ENCODE results near the gene LSS. TPM values are rescaled to one million over a fixed set of nuclear protein-coding genes. Genes with fewer than 3 reads are reported as not detected.

Gene LSS
- total and polyA plus RNA-seq, 2 of the 4 experiments (the other 2 are of a cell fraction) = 43.4 to 58.1 TPM

- H3K56ac ChIP-seq (ENCODE audit: extremely low read depth, insufficient read depth, low read length) = no peak overlapping the region
- peak overlapping the region; percentile 12; the same call in 1 of the 2 replicates for H2AK5ac ChIP-seq (ENCODE audit: low read depth, low read length)
- no peaks in the 10 kb centered on the region for H3K27me3 ChIP-seq (ENCODE audit: control insufficient read depth, insufficient read depth, low read length)
- H4K91ac ChIP-seq (ENCODE audit: insufficient read depth, low read depth, low read length) = no peak overlapping the region
- no peak overlapping the region for H3K4ac ChIP-seq (ENCODE audit: low read depth, low read length)
- H3K9me3 ChIP-seq (ENCODE audit: control insufficient read depth, insufficient read depth, low read length) = no peaks in the 10 kb centered on the region
- BruUV-seq (replicated peaks) = no TSS peak
- no peak overlapping the region for H3K18ac ChIP-seq (ENCODE audit: low read depth, low read length)
- no peak overlapping the region for H3K14ac ChIP-seq (replicated peaks; ENCODE audit: low read depth, low read length)
- ChIA-PET CTCF (no interaction called here), POLR2A (ENCODE audit: unreplicated experiment) (no interaction called here)
- ATAC-seq (ENCODE audit: low read depth) = no peak
- no peaks in the 10 kb centered on the region for H4K20me1 ChIP-seq (ENCODE audit: insufficient read depth, low read length)
- H4K8ac ChIP-seq (ENCODE audit: low read depth in 2 of 2, low read length in 2 of 2) = no peak overlapping the region
- TF ChIP-seq SMC3 (IDR thresholded peaks at IDR 0.05; ENCODE audit: low read depth, low read length) (no peak), MAFK (IDR thresholded peaks at IDR 0.05; ENCODE audit: low read depth, low read length) (no peak), RAD21 (IDR thresholded peaks at IDR 0.05; ENCODE audit: low read length) (no peak), BHLHE40 (IDR thresholded peaks at IDR 0.05; ENCODE audit: low read depth, low read length) (no peak), MAZ (IDR thresholded peaks at IDR 0.05; ENCODE audit: borderline replicate concordance, low read depth, low read length) (no peak), RFX5 (IDR thresholded peaks at IDR 0.05; ENCODE audit: low read depth, low read length) (no peak), CTCF (conservative IDR thresholded peaks at IDR 0.05; ENCODE audit: low read depth, low read length) (no peak), NFE2L2 (IDR thresholded peaks at IDR 0.05; ENCODE audit: low read depth, low read length) (no peak), FOS (IDR thresholded peaks at IDR 0.05; ENCODE audit: low read depth, low read length) (no peak), CEBPB (IDR thresholded peaks at IDR 0.05; ENCODE audit: low read depth, low read length) (no peak), ELK1 (IDR thresholded peaks at IDR 0.05; ENCODE audit: borderline replicate concordance, low read depth, low read length) (no peak), RCOR1 (IDR thresholded peaks at IDR 0.05; ENCODE audit: insufficient replicate concordance, low read length) (no peak), POLR2A (IDR thresholded peaks at IDR 0.05; ENCODE audit: low read depth, low read length) (no peak), CHD1 (IDR thresholded peaks at IDR 0.05; ENCODE audit: low read depth, low read length) (no peak)
- no peak overlapping the region for H2BK120ac ChIP-seq (ENCODE audit: low read depth, low read length)
- no peak overlapping the region for H2AFZ ChIP-seq (replicated peaks; ENCODE audit: low read length, poor library complexity)
- no peak overlapping the region for H4K5ac ChIP-seq (ENCODE audit: low read depth, low read length)
- H3K23ac ChIP-seq (ENCODE audit: low read depth, low read length) = no peak overlapping the region
- H3K27ac ChIP-seq (ENCODE audit: insufficient read depth, low read length) = no peak overlapping the region
- in situ Hi-C loops (cut with MboI; ENCODE audit: low sequenced_read_pairs) (no loop called here), dilution Hi-C loops (cut with HindIII; ENCODE audit: low sequenced_read_pairs, unreplicated experiment) (no loop called here), intact Hi-C loops (cut with micrococcal nuclease) (no loop called here)
- H3K9ac ChIP-seq (ENCODE audit: low read depth, low read length) = no peak overlapping the region
- peaks cover 41% of the 10 kb centered on the region for H3K36me3 ChIP-seq (ENCODE audit: control insufficient read depth, insufficient read depth, low read length)
- H2BK5ac ChIP-seq (ENCODE audit: low read depth, low read length, poor library complexity, severe bottlenecking) = no peak overlapping the region
- peaks cover 26% of the 10 kb centered on the region for H3K4me1 ChIP-seq (ENCODE audit: control insufficient read depth, insufficient read depth, low read length)
- no peak overlapping the region for H2BK15ac ChIP-seq (ENCODE audit: low read depth, low read length)
- H3K9me1 ChIP-seq (ENCODE audit: insufficient read depth, low read length) = peaks cover 27% of the 10 kb centered on the region
- no peak for DNase-seq
- no peak overlapping the region for H2AK9ac ChIP-seq (replicated peaks; ENCODE audit: low read depth, low read length, poor library complexity)
- WGBS, 2 experiments (ENCODE audit: extremely low coverage in 2 of 2, insufficient read length in 1 of 2) = 94% methylated on average over 6 of the region's 20 CpGs; no CpG with 5 or more reads in 1 of the 2 experiments
- H3K4me2 ChIP-seq (ENCODE audit: low read depth, low read length) = no peak overlapping the region
- no peak overlapping the region for H3K4me3 ChIP-seq (ENCODE audit: insufficient read depth, low read depth, low read length)
- H3K79me1 ChIP-seq (ENCODE audit: low read depth in 1 of 2, low read length in 2 of 2) = no peaks in the 10 kb centered on the region; a peak in 1 of 4 replicates
- H2BK20ac ChIP-seq (ENCODE audit: low read depth, low read length) = no peak overlapping the region
Observed at GRCh38 chr21:46191686-46192575, 36.6 kb downstream of the LSS start.
